Measurements from ENCODE around the gene SMIM12. TPM values are rescaled to one million over a fixed set of nuclear protein-coding genes. Genes with fewer than 3 reads are reported as not detected.

The SMIM12 gene
- 31.0 and 38.8 TPM in 2 replicates for total RNA-seq (2014; rRNA removed; shearing (Covaris generic); ENCODE audit: low replicate concordance)

- no peaks in the 10 kb centered on the region for H3K27me3 ChIP-seq
- peak; percentile 96 for DNase-seq
- H3K9me3 ChIP-seq = no peaks in the 10 kb centered on the region
- H3K36me3 ChIP-seq = peaks cover 13% of the 10 kb centered on the region
- H3K4me3 ChIP-seq = peak within 1 kb of the TSS; percentile 82
Observed at GRCh38 chr1:34859446-34860200, at the start of gene SMIM12. Gene SMIM12, minus strand, starts transcription at chr1:34859749. Its CDS starts 3,772 bp downstream, at chr1:34855977.

- no peak for DNase-seq
- Histone ChIP-seq H3K4me3 (no peak overlapping the region), H3K36me3 (no peaks in the 10 kb centered on the region), H3K9me3 (no peaks in the 10 kb centered on the region), H3K27me3 (peaks cover 2% of the 10 kb centered on the region; the same call in 1 of the 2 replicates)
Observed at GRCh38 chr1:34908369-34908768, 48.8 kb upstream of the SMIM12 start.

GRCh38 chr1:34907487-34908090, 48.0 kb upstream of the SMIM12 start:
- no peak for DNase-seq
- Histone ChIP-seq H3K27me3 (peaks cover 3% of the 10 kb centered on the region; the same call in 1 of the 2 replicates), H3K4me3 (no peak overlapping the region), H3K36me3 (no peaks in the 10 kb centered on the region), H3K9me3 (no peaks in the 10 kb centered on the region)

- no peaks in the 10 kb centered on the region for H3K9me3 ChIP-seq
- DNase-seq = no peak
- H3K27me3 ChIP-seq = peaks cover 3% of the 10 kb centered on the region; the same call in 1 of the 2 replicates
- no peaks in the 10 kb centered on the region for H3K36me3 ChIP-seq
- no peak overlapping the region for H3K4me3 ChIP-seq
Observed at GRCh38 chr1:34906756-34907155, 47.2 kb upstream of the SMIM12 start.

GRCh38 chr1:34906222-34906621, 46.7 kb upstream of the SMIM12 start:
- Histone ChIP-seq H3K27me3 (peaks cover 7% of the 10 kb centered on the region; the same call in 1 of the 2 replicates), H3K4me3 (no peak overlapping the region), H3K36me3 (no peaks in the 10 kb centered on the region), H3K9me3 (no peaks in the 10 kb centered on the region)
- DNase-seq = no peak

GRCh38 chr1:34905098-34905459, 45.5 kb upstream of the SMIM12 start:
- Histone ChIP-seq H3K27me3 (peaks cover 7% of the 10 kb centered on the region; the same call in 1 of the 2 replicates), H3K4me3 (no peak overlapping the region), H3K9me3 (no peaks in the 10 kb centered on the region), H3K36me3 (no peaks in the 10 kb centered on the region)
- DNase-seq = no peak

GRCh38 chr1:34904236-34905097, 44.9 kb upstream of the SMIM12 start:
- H3K27me3 ChIP-seq = peaks cover 7% of the 10 kb centered on the region; the same call in 1 of the 2 replicates
- no peaks in the 10 kb centered on the region for H3K36me3 ChIP-seq
- no peak for DNase-seq
- no peaks in the 10 kb centered on the region for H3K9me3 ChIP-seq
- H3K4me3 ChIP-seq = no peak overlapping the region

- no peaks in the 10 kb centered on the region for H3K9me3 ChIP-seq
- no peak overlapping the region for H3K4me3 ChIP-seq
- DNase-seq = no peak
- no peaks in the 10 kb centered on the region for H3K36me3 ChIP-seq
- peaks cover 7% of the 10 kb centered on the region; the same call in 1 of the 2 replicates for H3K27me3 ChIP-seq
Observed at GRCh38 chr1:34901919-34902318, 42.4 kb upstream of the SMIM12 start.

GRCh38 chr1:34900775-34901502, 41.4 kb upstream of the SMIM12 start:
- Histone ChIP-seq H3K36me3 (no peaks in the 10 kb centered on the region), H3K27me3 (peaks cover 7% of the 10 kb centered on the region; the same call in 1 of the 2 replicates), H3K9me3 (no peaks in the 10 kb centered on the region), H3K4me3 (no peak overlapping the region)
- no peak for DNase-seq

- Histone ChIP-seq H3K27me3 (peaks cover 7% of the 10 kb centered on the region; the same call in 1 of the 2 replicates), H3K9me3 (no peaks in the 10 kb centered on the region), H3K4me3 (no peak overlapping the region), H3K36me3 (no peaks in the 10 kb centered on the region)
- DNase-seq = no peak
Observed at GRCh38 chr1:34899906-34900305, 40.4 kb upstream of the SMIM12 start.

- Histone ChIP-seq H3K27me3 (peaks cover 7% of the 10 kb centered on the region; the same call in 1 of the 2 replicates), H3K36me3 (no peaks in the 10 kb centered on the region), H3K4me3 (no peak overlapping the region), H3K9me3 (no peaks in the 10 kb centered on the region)
- no peak for DNase-seq
Observed at GRCh38 chr1:34899471-34899870, 39.9 kb upstream of the SMIM12 start.

- DNase-seq = no peak
- H3K9me3 ChIP-seq = peaks cover 2% of the 10 kb centered on the region; the same call in 1 of the 2 replicates
- no peaks in the 10 kb centered on the region for H3K36me3 ChIP-seq
- H3K4me3 ChIP-seq = no peak overlapping the region
- H3K27me3 ChIP-seq = peaks cover 5% of the 10 kb centered on the region; the same call in 1 of the 2 replicates
Observed at GRCh38 chr1:34898330-34898761, 38.8 kb upstream of the SMIM12 start.

GRCh38 chr1:34896612-34897011, 37.1 kb upstream of the SMIM12 start:
- Histone ChIP-seq H3K4me3 (no peak overlapping the region), H3K9me3 (peaks cover 8% of the 10 kb centered on the region; the same call in 1 of the 2 replicates), H3K27me3 (peaks cover 3% of the 10 kb centered on the region; the same call in 1 of the 2 replicates), H3K36me3 (no peaks in the 10 kb centered on the region)
- no peak for DNase-seq

GRCh38 chr1:34889705-34890104, 30.2 kb upstream of the SMIM12 start:
- H3K36me3 ChIP-seq = no peaks in the 10 kb centered on the region
- H3K9me3 ChIP-seq = peaks cover 8% of the 10 kb centered on the region; the same call in 1 of the 2 replicates
- DNase-seq = no peak
- H3K27me3 ChIP-seq = peaks cover 13% of the 10 kb centered on the region
- H3K4me3 ChIP-seq = no peak overlapping the region

- H3K27me3 ChIP-seq = peaks cover 19% of the 10 kb centered on the region
- no peak overlapping the region for H3K4me3 ChIP-seq
Observed at GRCh38 chr1:34887593-34887992, 28.0 kb upstream of the SMIM12 start.

More at GRCh38 chr1:34887593-34887992, 28.0 kb upstream of the SMIM12 start:
- Histone ChIP-seq H3K9me3 (peaks cover 2% of the 10 kb centered on the region; the same call in 1 of the 2 replicates), H3K36me3 (no peaks in the 10 kb centered on the region)
- DNase-seq = no peak
